H9 (cell line): ENCODE data around the gene CC2D2B. TPM values are rescaled to one million over a fixed set of nuclear protein-coding genes. Genes with fewer than 3 reads are reported as not detected.

Source experiments
- DNase-seq: peaks from one replicate; pipeline ENCODE4 v3.0.0-alpha.2; 2017
- H2AFZ ChIP-seq: one replicate; pipeline ENCODE4 v1.6.1; 2013; ENCODE audit warnings: mild to moderate bottlenecking, low read length, control low read depth, moderate library complexity
- H2AK5ac ChIP-seq: 2 replicates; pipeline ENCODE4 v1.6.1; 2013; ENCODE audit warnings: low read length, control low read depth, mixed read lengths; ENCODE audit not compliant: insufficient read length
- H2BK120ac ChIP-seq: one replicate; pipeline ENCODE4 v1.6.1; 2013; ENCODE audit warnings: low read depth, mild to moderate bottlenecking, low read length, control low read depth, inconsistent platforms; ENCODE audit not compliant: poor library complexity, severe bottlenecking
- H2BK12ac ChIP-seq: 2 replicates; pipeline ENCODE4 v1.6.1; 2013; ENCODE audit warnings: low read length, control low read depth, mixed read lengths, low read depth; ENCODE audit not compliant: insufficient read length
- H2BK15ac ChIP-seq: 2 replicates; pipeline ENCODE4 v1.6.1; 2013; ENCODE audit warnings: low read depth, low read length, control low read depth
- H2BK20ac ChIP-seq: one replicate; pipeline ENCODE4 v1.6.1; 2013; ENCODE audit warnings: low read depth, mild to moderate bottlenecking, low read length, control low read depth, inconsistent platforms; ENCODE audit not compliant: poor library complexity, severe bottlenecking
- H2BK5ac ChIP-seq: 2 replicates; pipeline ENCODE4 v1.6.1; 2013; ENCODE audit warnings: low read length, control low read depth, mixed read lengths; ENCODE audit not compliant: insufficient read length
- H3K14ac ChIP-seq: 2 replicates; pipeline ENCODE4 v1.6.1; 2013; ENCODE audit warnings: low read length, control low read depth; ENCODE audit not compliant: insufficient read depth
- H3K18ac ChIP-seq: 2 replicates; pipeline ENCODE4 v1.6.1; 2013; ENCODE audit warnings: low read depth, mild to moderate bottlenecking, mixed read lengths, low read length, control low read depth; ENCODE audit not compliant: insufficient read length
- H3K23ac ChIP-seq: 2 replicates; pipeline ENCODE4 v1.6.1; 2013; ENCODE audit warnings: low read length, control low read depth, mixed read lengths, low read depth; ENCODE audit not compliant: insufficient read length
- H3K23me2 ChIP-seq: 2 replicates; pipeline ENCODE4 v1.6.1; 2013; ENCODE audit warnings: low read depth, mild to moderate bottlenecking, mixed read lengths, low read length, control low read depth; ENCODE audit not compliant: insufficient read length, poor library complexity, severe bottlenecking
- H3K27ac ChIP-seq: 2 replicates; pipeline ENCODE4 v1.5.1; 2013; ENCODE audit warnings: low read length, control low read depth, mixed read lengths, low read depth; ENCODE audit not compliant: insufficient read length
- H3K27me3 ChIP-seq: 2 replicates; pipeline ENCODE4 v1.6.1; 2013; ENCODE audit warnings: low read length, control low read depth, inconsistent platforms; ENCODE audit not compliant: insufficient read depth
- H3K4ac ChIP-seq: 2 replicates; pipeline ENCODE4 v1.6.1; 2013; ENCODE audit warnings: low read depth, mild to moderate bottlenecking, control low read depth, inconsistent platforms, low read length, moderate library complexity
- H3K4me1 ChIP-seq: 2 replicates; pipeline ENCODE4 v1.6.1; 2013; ENCODE audit warnings: low read length, control low read depth, inconsistent platforms; ENCODE audit not compliant: insufficient read depth
- H3K4me2 ChIP-seq: 2 replicates; pipeline ENCODE4 v1.6.1; 2013; ENCODE audit warnings: low read length, control low read depth, mixed read lengths; ENCODE audit not compliant: insufficient read length, insufficient read depth
- H3K56ac ChIP-seq: 2 replicates; pipeline ENCODE4 v1.6.1; 2013; ENCODE audit warnings: low read depth, mild to moderate bottlenecking, mixed read lengths, low read length, control low read depth; ENCODE audit not compliant: insufficient read length
- H3K79me1 ChIP-seq: 2 replicates; pipeline ENCODE4 v1.6.1; 2013; ENCODE audit warnings: low read depth, mild to moderate bottlenecking, moderate library complexity, low read length, control low read depth, inconsistent platforms; ENCODE audit not compliant: insufficient read depth, poor library complexity, severe bottlenecking
- H3K79me2 ChIP-seq: 2 replicates; pipeline ENCODE4 v1.6.1; 2013; ENCODE audit warnings: low read length, control low read depth, inconsistent platforms; ENCODE audit not compliant: insufficient read depth
- H3K9ac ChIP-seq: 2 replicates; pipeline ENCODE4 v1.6.1; 2013; ENCODE audit warnings: low read length, control low read depth, mixed read lengths; ENCODE audit not compliant: insufficient read length; ENCODE audit errors: extremely low read depth
- H3K9me3 ChIP-seq: one replicate; pipeline ENCODE4 v1.6.1; 2013; ENCODE audit warnings: low read depth, low read length, inconsistent platforms; ENCODE audit not compliant: control insufficient read depth
- H3T11ph ChIP-seq: one replicate; pipeline ENCODE4 v1.6.1; 2013; ENCODE audit warnings: mild to moderate bottlenecking, low read length, control low read depth, inconsistent platforms
- H4K20me1 ChIP-seq: one replicate; pipeline ENCODE4 v1.6.1; 2013; ENCODE audit not compliant: control insufficient read depth, insufficient read length, insufficient read depth
- H4K5ac ChIP-seq: 2 replicates; pipeline ENCODE4 v1.6.1; 2013; ENCODE audit warnings: low read depth, mild to moderate bottlenecking, mixed read lengths, low read length, control low read depth; ENCODE audit not compliant: insufficient read length
- H4K8ac ChIP-seq: replicated peaks from 2 replicates; pipeline ENCODE4 v1.6.1; 2013; ENCODE audit warnings: low read length, control low read depth, mixed read lengths, low read depth; ENCODE audit not compliant: insufficient read length
- H4K91ac ChIP-seq: 2 replicates; pipeline ENCODE4 v1.6.1; 2013; ENCODE audit warnings: low read depth, mild to moderate bottlenecking, moderate library complexity, mixed read lengths, low read length, control low read depth; ENCODE audit not compliant: insufficient read length
- H3K27ac Mint-ChIP-seq, 3 experiments: 2 replicates in 2 of 3; 3 replicates in 1 of 3; pipeline ENCODE4 v1.8.0; 2020 to 2021; ENCODE audit warnings: mixed read lengths in 3 of 3, mild to moderate bottlenecking in 1 of 3, moderate library complexity in 1 of 3
- H3K27me3 Mint-ChIP-seq: 2 replicates; pipeline ENCODE4 v1.8.0; 2021; ENCODE audit warnings: low read depth, mild to moderate bottlenecking, moderate library complexity, mixed read lengths
- H3K36me3 Mint-ChIP-seq, 3 experiments: 2 replicates in 2 of 3; 3 replicates in 1 of 3; pipeline ENCODE4 v1.8.0; 2020 to 2021; ENCODE audit warnings: low read depth in 3 of 3, mixed read lengths in 3 of 3; ENCODE audit not compliant: insufficient read depth in 1 of 3
- H3K4me1 Mint-ChIP-seq, 2 experiments: 2 replicates each; pipeline ENCODE4 v1.8.0; 2020; ENCODE audit warnings: mixed read lengths in 2 of 2
- H3K4me3 Mint-ChIP-seq, 2 experiments: 2 replicates in 1 of 2; 3 replicates in 1 of 2; pipeline ENCODE4 v1.8.0; 2020 to 2021; ENCODE audit warnings: mild to moderate bottlenecking in 2 of 2, mixed read lengths in 2 of 2, moderate library complexity in 1 of 2
- H3K9me3 Mint-ChIP-seq, 2 experiments: 2 replicates in 1 of 2; 3 replicates in 1 of 2; pipeline ENCODE4 v1.8.0; 2020; ENCODE audit warnings: mild to moderate bottlenecking in 2 of 2, mixed read lengths in 2 of 2, moderate library complexity in 1 of 2
- WGBS: extraction: QIAGEN DNeasy Blood & Tissue Kit; methylation state at CpG from one replicate; pipeline ENCODE4 v1.1.7; 2013; ENCODE audit warnings: missing lambda C conversion rate, low lambda C conversion rate, mixed read lengths; ENCODE audit not compliant: insufficient read length; ENCODE audit errors: extremely low coverage; 5-methylcytosine and 5-hydroxymethylcytosine counted together
- total RNA-seq: library from RNA; stranded (reverse); gene quantifications from 2 replicates; pipeline ENCODE4 v1.2.1, GENCODE V29; 2021
- TF ChIP-seq, protein P1 (sequence below): fragments of 200-600 bp; sonication (generic); conservative IDR thresholded peaks from 3 replicates; pipeline ENCODE4 v1.8.0; 2021; ENCODE audit warnings: antibody characterized with exemption, mild to moderate bottlenecking

Gene CC2D2B
- total RNA-seq, 1 experiment from 2014 or later: 0.72 TPM

DNA sequence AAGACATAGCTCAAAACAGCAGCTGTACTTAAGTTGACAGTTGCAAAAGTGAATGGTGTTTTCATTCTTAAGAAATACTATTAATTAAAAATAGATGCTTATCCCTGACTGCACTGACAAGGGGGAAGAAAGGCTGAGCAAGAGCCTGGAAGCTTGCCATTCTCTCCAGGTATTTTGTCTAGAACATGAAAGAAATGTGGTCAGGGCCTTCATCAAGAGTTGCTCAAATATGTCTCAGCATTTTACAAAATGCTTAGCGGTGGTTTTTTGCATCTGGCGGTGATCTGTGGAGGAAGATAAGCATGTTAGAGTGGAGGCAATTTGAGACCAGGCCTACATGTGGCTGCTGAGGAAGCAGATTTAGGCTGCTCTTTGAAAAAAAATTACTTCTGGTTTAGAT is 46.4 kb upstream of the CC2D2B start:
- Histone ChIP-seq H3K4ac (no peak overlapping the region), H4K20me1 (no peaks in the 10 kb centered on the region), H4K91ac (no peak overlapping the region), H2BK120ac (no peak overlapping the region), H2BK20ac (no peak overlapping the region), H3K9me3 (no peaks in the 10 kb centered on the region), H3K27me3 (no peaks in the 10 kb centered on the region), H3K27ac (no peak overlapping the region), H3K18ac (no peak overlapping the region), H2AK5ac (no peak overlapping the region), H2BK15ac (no peak overlapping the region), H3K4me2 (no peak overlapping the region), H3K4me1 (no peaks in the 10 kb centered on the region), H3K23ac (no peak overlapping the region), H3K56ac (no peak overlapping the region), H4K5ac (no peak overlapping the region), H3T11ph (no peak overlapping the region), H2BK5ac (no peak overlapping the region), H3K14ac (no peak overlapping the region), H2BK12ac (no peak overlapping the region), H3K79me1 (no peaks in the 10 kb centered on the region), H4K8ac (no peak overlapping the region), H3K23me2 (no peaks in the 10 kb centered on the region), H3K9ac (no peak overlapping the region), H3K79me2 (no peaks in the 10 kb centered on the region; the same call in 1 of the 2 replicates), H2AFZ (no peak overlapping the region)
- peaks cover 0 to under 1% of the 10 kb centered on the region in 2 experiments; a peak in 1 of 5 replicates for H3K9me3 Mint-ChIP-seq
- no peaks in the 10 kb centered on the region; a peak in 1 of 4 replicates for H3K4me1 Mint-ChIP-seq
- no peaks in the 10 kb centered on the region for H3K27me3 Mint-ChIP-seq
- peaks cover 0 to under 1% (median 0%) of the 10 kb centered on the region in 3 experiments; a peak in 1 of 7 replicates for H3K36me3 Mint-ChIP-seq
- TF ChIP-seq, protein P1, sequence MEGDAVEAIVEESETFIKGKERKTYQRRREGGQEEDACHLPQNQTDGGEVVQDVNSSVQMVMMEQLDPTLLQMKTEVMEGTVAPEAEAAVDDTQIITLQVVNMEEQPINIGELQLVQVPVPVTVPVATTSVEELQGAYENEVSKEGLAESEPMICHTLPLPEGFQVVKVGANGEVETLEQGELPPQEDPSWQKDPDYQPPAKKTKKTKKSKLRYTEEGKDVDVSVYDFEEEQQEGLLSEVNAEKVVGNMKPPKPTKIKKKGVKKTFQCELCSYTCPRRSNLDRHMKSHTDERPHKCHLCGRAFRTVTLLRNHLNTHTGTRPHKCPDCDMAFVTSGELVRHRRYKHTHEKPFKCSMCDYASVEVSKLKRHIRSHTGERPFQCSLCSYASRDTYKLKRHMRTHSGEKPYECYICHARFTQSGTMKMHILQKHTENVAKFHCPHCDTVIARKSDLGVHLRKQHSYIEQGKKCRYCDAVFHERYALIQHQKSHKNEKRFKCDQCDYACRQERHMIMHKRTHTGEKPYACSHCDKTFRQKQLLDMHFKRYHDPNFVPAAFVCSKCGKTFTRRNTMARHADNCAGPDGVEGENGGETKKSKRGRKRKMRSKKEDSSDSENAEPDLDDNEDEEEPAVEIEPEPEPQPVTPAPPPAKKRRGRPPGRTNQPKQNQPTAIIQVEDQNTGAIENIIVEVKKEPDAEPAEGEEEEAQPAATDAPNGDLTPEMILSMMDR: no peak
- no peak for DNase-seq
- H3K27ac Mint-ChIP-seq: no peak overlapping the region
- H3K4me3 Mint-ChIP-seq: no peak overlapping the region
- no CpG with 5 or more reads among the region's 2 CpGs for WGBS
